Lower leg skin (tissue), 3 donors: Measurements from ENCODE around the gene EMP2.

Experiments
- POLR2A ChIP-seq, 2 donors: fragments of 450-650 bp; IDR thresholded peaks; one replicate each; pipeline ENCODE4 v1.6.1; 2016 to 2017; ENCODE audit warnings: antibody characterized with exemption in 2 of 2, mild to moderate bottlenecking in 1 of 2, moderate library complexity in 1 of 2
- TF ChIP-seq, protein P1 (sequence below), 3 donors: fragments of 450-650 bp; IDR thresholded peaks; one replicate each; pipeline ENCODE4 v1.5.1; 2016; ENCODE audit warnings: antibody characterized with exemption in 3 of 3, mild to moderate bottlenecking in 3 of 3, moderate library complexity in 2 of 3

DNA sequence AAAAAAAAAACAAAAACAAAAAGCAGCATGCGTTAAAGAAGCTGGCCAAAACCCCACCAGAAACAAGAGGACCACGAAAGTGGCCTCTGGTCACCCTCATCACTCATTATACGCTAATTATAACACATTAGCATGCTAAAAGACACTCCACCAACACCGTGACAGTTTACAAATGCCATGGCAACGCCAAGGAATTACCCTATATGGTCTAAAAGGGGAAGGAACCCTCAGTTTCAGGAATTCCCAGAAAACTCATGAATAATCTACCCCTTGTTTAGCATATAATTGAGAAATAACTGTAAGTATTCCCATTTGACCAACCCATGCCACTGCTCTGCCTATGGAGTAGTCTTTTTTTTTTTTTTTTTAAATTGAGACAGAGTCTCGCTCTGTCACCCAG is 77.6 kb downstream of the EMP2 start:
- TF ChIP-seq, protein P1, sequence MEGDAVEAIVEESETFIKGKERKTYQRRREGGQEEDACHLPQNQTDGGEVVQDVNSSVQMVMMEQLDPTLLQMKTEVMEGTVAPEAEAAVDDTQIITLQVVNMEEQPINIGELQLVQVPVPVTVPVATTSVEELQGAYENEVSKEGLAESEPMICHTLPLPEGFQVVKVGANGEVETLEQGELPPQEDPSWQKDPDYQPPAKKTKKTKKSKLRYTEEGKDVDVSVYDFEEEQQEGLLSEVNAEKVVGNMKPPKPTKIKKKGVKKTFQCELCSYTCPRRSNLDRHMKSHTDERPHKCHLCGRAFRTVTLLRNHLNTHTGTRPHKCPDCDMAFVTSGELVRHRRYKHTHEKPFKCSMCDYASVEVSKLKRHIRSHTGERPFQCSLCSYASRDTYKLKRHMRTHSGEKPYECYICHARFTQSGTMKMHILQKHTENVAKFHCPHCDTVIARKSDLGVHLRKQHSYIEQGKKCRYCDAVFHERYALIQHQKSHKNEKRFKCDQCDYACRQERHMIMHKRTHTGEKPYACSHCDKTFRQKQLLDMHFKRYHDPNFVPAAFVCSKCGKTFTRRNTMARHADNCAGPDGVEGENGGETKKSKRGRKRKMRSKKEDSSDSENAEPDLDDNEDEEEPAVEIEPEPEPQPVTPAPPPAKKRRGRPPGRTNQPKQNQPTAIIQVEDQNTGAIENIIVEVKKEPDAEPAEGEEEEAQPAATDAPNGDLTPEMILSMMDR (IDR thresholded peaks at IDR 0.05) = no peak
- no peak for TF ChIP-seq POLR2A (IDR thresholded peaks at IDR 0.05)
